Spleen (tissue), 7 donors: Measurements from ENCODE around the gene HMX2.

Experiments
- CTCF ChIP-seq, 11 experiments: fragments of 200-600 bp in 7 of 11; fragments of 450-650 bp in 4 of 11; sonication (generic) in 4 of 11; IDR thresholded peaks in 8 of 11; conservative IDR thresholded peaks in 3 of 11; 1 replicate in 7 of 11; 2 replicates in 4 of 11; pipeline versions ENCODE4 v1.4.0 to v1.8.0; 2016 to 2021; ENCODE audit warnings: antibody characterized with exemption in 11 of 11, inconsistent platforms in 4 of 11, mild to moderate bottlenecking in 1 of 11
- POLR2A ChIP-seq, 3 donors: fragments of 450-650 bp; IDR thresholded peaks; one replicate each; pipeline ENCODE4 v1.5.1; 2017; ENCODE audit warnings: antibody characterized with exemption in 3 of 3, mild to moderate bottlenecking in 1 of 3
- POLR2AphosphoS5 ChIP-seq, 3 donors: sonication (generic); formaldehyde crosslinking; IDR thresholded peaks; one replicate each; pipeline ENCODE4 v1.5.1; 2017; ENCODE audit warnings: antibody characterized with exemption in 3 of 3
- donor health status: DM: no; HTN: no; CAD: no; lungs with moderate emphysema.
- donor health status: DM: no; HTN: no; CAD: no.
- donor health status: DM: no; HTN: no; CAD: no.

DNA sequence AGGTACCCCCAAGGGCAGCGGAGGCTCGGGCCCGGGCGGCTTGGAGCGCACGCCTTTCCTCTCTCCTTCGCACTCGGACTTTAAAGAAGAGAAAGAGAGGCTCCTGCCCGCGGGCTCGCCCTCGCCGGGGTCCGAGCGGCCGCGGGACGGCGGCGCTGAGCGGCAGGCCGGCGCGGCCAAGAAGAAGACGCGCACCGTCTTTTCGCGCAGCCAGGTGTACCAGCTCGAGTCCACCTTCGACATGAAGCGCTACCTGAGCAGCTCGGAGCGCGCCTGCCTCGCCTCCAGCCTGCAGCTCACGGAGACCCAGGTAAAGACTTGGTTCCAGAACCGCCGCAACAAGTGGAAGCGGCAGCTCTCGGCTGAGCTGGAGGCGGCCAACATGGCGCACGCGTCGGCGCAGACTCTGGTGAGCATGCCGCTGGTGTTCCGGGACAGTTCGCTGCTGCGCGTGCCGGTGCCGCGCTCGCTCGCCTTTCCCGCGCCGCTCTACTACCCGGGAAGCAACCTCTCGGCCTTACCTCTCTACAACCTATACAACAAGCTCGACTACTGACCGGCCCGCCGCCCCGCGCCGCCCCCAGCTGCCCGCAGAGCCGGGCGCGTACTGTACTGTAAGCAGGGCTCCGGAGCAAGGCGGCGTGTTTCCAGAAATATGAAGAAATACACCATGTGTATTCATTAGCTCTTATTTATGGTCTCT, 1.8 kb downstream of the HMX2 start:
- TF ChIP-seq CTCF (IDR thresholded peaks at IDR 0.05 in 8 of 11, conservative IDR thresholded peaks at IDR 0.05 in 3 of 11) (no peak), POLR2AphosphoS5 (IDR thresholded peaks at IDR 0.05) (no peak), POLR2A (IDR thresholded peaks at IDR 0.05) (no peak)
